Astrocyte (in vitro differentiated cells and primary cell): ENCODE results near the gene MYO1C. TPM values are rescaled to one million over a fixed set of nuclear protein-coding genes. Genes with fewer than 3 reads are reported as not detected.

ENCODE experiments used
- DNase-seq: peaks from one replicate; pipeline ENCODE4 v3.0.0-alpha.2; 2010; ENCODE audit warnings: low read depth
- FAIRE-seq: peaks from 2 replicates; lab custom pipeline; 2011; peaks lifted over from hg19 to GRCh38; lab: Jason Lieb, UNC
- H2AFZ ChIP-seq: 2 replicates; pipeline ENCODE4 v1.6.0; 2012; ENCODE audit warnings: low read depth, low read length, inconsistent platforms
- H3K27ac ChIP-seq: 2 replicates; pipeline ENCODE4 v1.5.1; 2011; ENCODE audit warnings: low read depth, low read length, inconsistent platforms
- H3K27me3 ChIP-seq: 2 replicates; pipeline ENCODE4 v1.6.0; 2011; ENCODE audit warnings: low read length, inconsistent platforms; ENCODE audit not compliant: insufficient read depth
- H3K36me3 ChIP-seq: 2 replicates; pipeline ENCODE4 v1.5.1; 2011; ENCODE audit warnings: low read length, inconsistent platforms; ENCODE audit not compliant: insufficient read depth
- H3K4me1 ChIP-seq: 2 replicates; pipeline ENCODE4 v1.5.1; 2011; ENCODE audit warnings: low read length, inconsistent platforms; ENCODE audit not compliant: insufficient read depth
- H3K4me2 ChIP-seq: 2 replicates; pipeline ENCODE4 v1.6.0; 2012; ENCODE audit warnings: low read length, inconsistent platforms
- H3K4me3 ChIP-seq: 2 replicates; pipeline ENCODE4 v1.5.1; 2011; ENCODE audit warnings: low read depth, mild to moderate bottlenecking, low read length, inconsistent platforms; ENCODE audit not compliant: insufficient read depth
- H3K79me2 ChIP-seq: 2 replicates; pipeline ENCODE4 v1.6.0; 2012; ENCODE audit warnings: mild to moderate bottlenecking, low read length, inconsistent platforms; ENCODE audit not compliant: insufficient read depth
- H3K9ac ChIP-seq: 2 replicates; pipeline ENCODE4 v1.6.0; 2012; ENCODE audit warnings: mild to moderate bottlenecking, low read length, inconsistent platforms
- H3K9me3 ChIP-seq: 2 replicates; pipeline ENCODE4 v1.5.1; 2012; ENCODE audit warnings: low read depth, mild to moderate bottlenecking, low read length, inconsistent platforms; ENCODE audit not compliant: insufficient read depth
- H4K20me1 ChIP-seq: 2 replicates; pipeline ENCODE4 v1.6.0; 2012; ENCODE audit warnings: low read length, inconsistent platforms; ENCODE audit not compliant: insufficient read depth
- H3K27ac Mint-ChIP-seq: one replicate; pipeline ENCODE4 v1.8.0; 2021; ENCODE audit warnings: mild to moderate bottlenecking, mixed read lengths; ENCODE audit not compliant: unreplicated experiment
- H3K27me3 Mint-ChIP-seq: one replicate; pipeline ENCODE4 v1.8.0; 2021; ENCODE audit warnings: low read depth, mixed read lengths; ENCODE audit not compliant: unreplicated experiment
- H3K36me3 Mint-ChIP-seq: one replicate; pipeline ENCODE4 v1.8.0; 2021; ENCODE audit warnings: low read depth, mixed read lengths; ENCODE audit not compliant: unreplicated experiment
- H3K4me1 Mint-ChIP-seq: one replicate; pipeline ENCODE4 v1.8.0; 2021; ENCODE audit warnings: low read depth, mixed read lengths; ENCODE audit not compliant: unreplicated experiment
- H3K4me3 Mint-ChIP-seq: one replicate; pipeline ENCODE4 v1.8.0; 2021; ENCODE audit warnings: mild to moderate bottlenecking, moderate library complexity, mixed read lengths; ENCODE audit not compliant: unreplicated experiment
- H3K9me3 Mint-ChIP-seq: one replicate; pipeline ENCODE4 v1.8.0; 2021; ENCODE audit warnings: mild to moderate bottlenecking, mixed read lengths; ENCODE audit not compliant: unreplicated experiment
- CTCF ChIP-seq: IDR thresholded peaks from 2 replicates; pipeline ENCODE4 v1.5.1; 2011; ENCODE audit warnings: low read depth, mild to moderate bottlenecking, inconsistent platforms, low read length, moderate library complexity; ENCODE audit not compliant: insufficient read depth
- EZH2 ChIP-seq: IDR thresholded peaks from 2 replicates; pipeline ENCODE4 v1.6.1; 2012; ENCODE audit warnings: mild to moderate bottlenecking, low read length, inconsistent platforms; ENCODE audit not compliant: insufficient read depth
- total RNA-seq: library from RNA; stranded (reverse); gene quantifications from 2 replicates; pipeline ENCODE4 v1.2.1, GENCODE V29; 2021

The MYO1C gene
- total RNA-seq, 1 donor from 2014 or later: 132 TPM

- peak overlapping the region; percentile 50 for H3K4me2 ChIP-seq
Observed at GRCh38 chr17:1438593-1439083, 53.8 kb downstream of the MYO1C start.

GRCh38 chr17:1435326-1435725 lies 57.2 kb downstream of the MYO1C start:
- no peak overlapping the region for H3K4me3 ChIP-seq
- Mint-ChIP-seq H3K4me1 (peaks cover 36% of the 10 kb centered on the region), H3K27me3 (no peaks in the 10 kb centered on the region), H3K4me3 (no peak overlapping the region), H3K36me3 (peaks cover 21% of the 10 kb centered on the region), H3K27ac (no peak overlapping the region), H3K9me3 (no peaks in the 10 kb centered on the region)
- H3K4me1 ChIP-seq: peaks cover 16% of the 10 kb centered on the region
- no peaks in the 10 kb centered on the region for H3K9me3 ChIP-seq
- H3K4me2 ChIP-seq: no peak overlapping the region
- peaks cover 96% of the 10 kb centered on the region for H3K79me2 ChIP-seq
- no peak overlapping the region for H3K27ac ChIP-seq
- H2AFZ ChIP-seq: no peak overlapping the region
- H4K20me1 ChIP-seq: peaks cover 83% of the 10 kb centered on the region
- DNase-seq (no peak), FAIRE-seq (no peak)
- no peaks in the 10 kb centered on the region for H3K27me3 ChIP-seq
- no peak for TF ChIP-seq CTCF
- no peak for TF ChIP-seq EZH2
- no peak overlapping the region for H3K9ac ChIP-seq
- H3K36me3 ChIP-seq: peaks cover 32% of the 10 kb centered on the region

More at GRCh38 chr17:1438593-1439083, 53.8 kb downstream of the MYO1C start:
- peak overlapping the region; percentile 94 for H3K27ac Mint-ChIP-seq
- peaks cover 24% of the 10 kb centered on the region for H3K4me1 Mint-ChIP-seq
- FAIRE-seq (no peak), DNase-seq (peak; percentile 61)
- Histone ChIP-seq H3K36me3 (peaks cover 28% of the 10 kb centered on the region), H2AFZ (no peak overlapping the region), H3K9me3 (no peaks in the 10 kb centered on the region), H3K27ac (peak overlapping the region; percentile 77), H4K20me1 (peaks cover 78% of the 10 kb centered on the region), H3K9ac (peak overlapping the region; percentile 29), H3K27me3 (no peaks in the 10 kb centered on the region), H3K79me2 (peaks cover 96% of the 10 kb centered on the region), H3K4me3 (no peak overlapping the region), H3K4me1 (peaks cover 16% of the 10 kb centered on the region)
- H3K27me3 Mint-ChIP-seq: no peaks in the 10 kb centered on the region
- H3K4me3 Mint-ChIP-seq: peak overlapping the region; percentile 72
- peaks cover 15% of the 10 kb centered on the region for H3K36me3 Mint-ChIP-seq
- H3K9me3 Mint-ChIP-seq: no peaks in the 10 kb centered on the region
- TF ChIP-seq EZH2 (no peak), CTCF (no peak)

DNA sequence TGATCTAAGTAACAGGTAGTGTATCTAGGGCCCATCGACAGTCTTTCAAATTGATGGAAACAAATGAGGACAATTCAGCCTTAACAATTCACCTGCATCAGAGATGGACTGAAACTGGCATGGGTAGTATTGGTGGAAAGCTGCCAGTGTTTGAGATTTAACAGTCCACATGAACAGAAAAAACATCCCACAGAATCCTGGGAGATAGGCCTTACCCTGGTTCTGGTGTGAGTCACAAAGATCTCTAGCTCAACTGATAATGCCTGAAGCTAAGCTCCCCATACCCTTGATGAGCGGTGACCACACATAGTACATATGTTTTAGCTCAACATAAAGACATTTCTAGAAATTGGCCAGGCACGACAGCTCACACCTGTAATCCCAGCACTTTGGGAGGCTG lies 58.3 kb downstream of the MYO1C start:
- Histone ChIP-seq H3K9ac (no peak overlapping the region), H2AFZ (no peak overlapping the region), H4K20me1 (peaks cover 84% of the 10 kb centered on the region), H3K4me3 (no peak overlapping the region), H3K9me3 (no peaks in the 10 kb centered on the region), H3K4me1 (peaks cover 12% of the 10 kb centered on the region), H3K79me2 (peaks cover 97% of the 10 kb centered on the region), H3K36me3 (peaks cover 32% of the 10 kb centered on the region), H3K27me3 (no peaks in the 10 kb centered on the region), H3K27ac (no peak overlapping the region), H3K4me2 (no peak overlapping the region)
- Mint-ChIP-seq H3K9me3 (no peaks in the 10 kb centered on the region), H3K36me3 (peaks cover 22% of the 10 kb centered on the region), H3K27ac (no peak overlapping the region), H3K27me3 (no peaks in the 10 kb centered on the region), H3K4me3 (no peak overlapping the region), H3K4me1 (peaks cover 36% of the 10 kb centered on the region)
- no peak for DNase-seq
- TF ChIP-seq CTCF: no peak
- TF ChIP-seq EZH2: no peak
- no peak for FAIRE-seq
